HG03460 (cell line): ENCODE measurements around the gene NT5M.

Experiments used
- ATAC-seq: cut with Tn5 transposase; IDR thresholded peaks from one replicate; pipeline ENCODE4 v1.9.1; 2021; ENCODE audit not compliant: unreplicated experiment

The NT5M gene

DNA sequence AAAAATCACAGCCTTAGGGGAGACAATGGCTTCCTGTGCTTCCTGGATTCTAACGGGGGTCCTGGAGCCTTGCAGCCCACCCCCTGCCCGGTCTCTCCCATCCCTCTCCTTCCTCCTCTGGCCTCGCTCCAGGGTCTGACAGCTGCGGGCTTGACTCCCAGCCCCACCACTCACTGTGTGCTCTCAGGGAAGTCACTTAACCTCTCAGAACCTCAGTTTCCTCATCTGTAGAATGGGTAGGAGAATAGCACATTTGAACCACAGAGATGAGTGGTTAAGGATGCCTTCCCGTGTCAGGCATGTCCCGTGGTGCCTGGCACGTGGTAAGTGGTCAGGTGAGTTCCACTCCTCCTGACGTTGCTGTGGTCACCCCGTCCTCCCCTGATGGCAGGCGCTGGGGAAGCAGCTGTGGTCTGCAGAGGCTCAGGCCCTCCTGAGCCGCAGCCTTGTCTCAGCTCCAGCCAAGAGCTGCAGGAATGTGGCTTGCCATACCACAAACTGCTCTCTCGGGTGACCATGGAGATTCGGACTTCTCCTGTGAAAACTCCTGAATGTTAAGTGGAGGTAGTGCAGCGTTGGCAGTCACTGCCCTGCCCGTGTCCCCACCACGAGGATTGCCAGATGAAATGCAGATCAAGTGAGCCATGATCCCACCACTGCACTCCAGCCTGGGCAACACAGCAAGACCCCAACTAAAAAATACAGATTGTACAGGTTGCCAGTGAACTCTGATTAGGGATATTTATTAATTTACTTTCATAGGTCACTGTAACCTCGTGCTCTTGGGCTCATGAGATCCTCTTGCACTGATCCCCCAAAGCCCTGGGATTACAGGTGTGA is 85.7 kb downstream of the NT5M start:
- ATAC-seq: no peak

DNA sequence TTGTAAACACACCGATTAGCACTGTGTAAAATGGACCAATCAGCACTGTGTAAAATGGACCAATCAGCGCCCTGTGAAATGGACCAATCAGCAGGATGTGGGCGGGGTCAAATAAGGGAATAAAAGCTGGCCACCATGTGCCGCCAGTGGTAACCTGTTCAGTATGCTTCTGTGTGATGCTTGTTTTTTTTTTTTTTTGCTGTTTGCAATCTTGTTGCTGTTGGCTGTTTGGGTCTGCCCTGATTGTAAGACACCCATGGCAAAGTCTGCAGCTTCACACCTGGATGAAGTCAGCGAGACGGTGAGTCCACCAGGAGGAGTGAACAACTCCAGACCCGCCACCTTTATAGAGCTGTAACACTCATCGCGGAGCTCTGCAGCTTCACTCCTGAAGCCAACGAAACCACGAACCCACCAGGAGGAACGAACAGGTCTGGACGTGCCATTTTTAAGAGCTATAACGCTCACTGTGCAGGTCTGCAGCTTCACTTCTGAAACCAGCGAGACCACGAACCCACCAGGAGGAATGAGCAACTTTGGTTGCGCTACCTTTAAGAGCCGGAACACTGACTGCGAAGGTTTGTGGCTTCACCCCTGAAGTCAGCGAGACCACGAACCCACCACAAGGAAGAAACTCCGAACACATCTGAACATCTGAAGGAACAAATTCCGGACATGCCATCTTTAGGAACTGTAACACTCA is 88.6 kb downstream of the NT5M start:
- no peak for ATAC-seq

DNA sequence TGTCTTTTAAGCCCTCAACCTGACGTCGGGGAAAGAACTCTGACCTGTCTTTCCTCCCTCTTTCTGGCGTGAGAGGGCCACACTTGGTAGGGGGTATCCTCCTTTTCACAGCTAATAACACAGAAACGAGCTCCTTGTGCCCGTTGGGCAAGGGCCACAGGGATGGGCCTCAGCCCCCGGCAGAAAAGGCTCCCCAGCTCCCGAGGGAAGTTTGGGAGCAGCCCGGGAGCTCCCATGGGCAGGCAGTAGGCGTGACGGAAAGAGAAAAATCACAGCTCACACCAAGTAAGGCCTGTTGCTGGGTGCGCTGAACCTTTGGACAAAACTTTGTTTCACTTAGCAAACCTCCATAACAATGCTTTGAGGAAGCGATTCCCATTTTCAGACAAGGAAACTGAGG is 90.8 kb downstream of the NT5M start:
- no peak for ATAC-seq

DNA sequence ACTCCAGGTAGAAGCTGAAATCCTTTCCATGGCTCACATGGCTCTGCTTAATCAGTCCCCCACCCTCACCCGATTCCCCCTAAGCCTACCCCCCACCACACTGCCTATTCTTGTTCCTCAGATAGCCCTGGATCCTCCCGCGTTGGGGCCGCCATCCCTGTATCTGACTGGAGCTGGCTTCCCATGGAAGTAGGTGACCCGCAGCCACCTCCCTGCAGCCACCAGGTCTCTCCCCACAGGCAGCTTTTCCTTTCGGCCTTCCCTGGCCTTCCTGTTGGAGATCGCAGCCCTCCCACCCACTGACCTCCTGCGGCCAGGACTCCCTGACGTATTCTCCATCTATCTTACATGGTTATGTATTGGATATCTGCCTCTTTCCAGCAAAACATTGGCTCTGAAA is 91.3 kb downstream of the NT5M start:
- ATAC-seq: no peak

DNA sequence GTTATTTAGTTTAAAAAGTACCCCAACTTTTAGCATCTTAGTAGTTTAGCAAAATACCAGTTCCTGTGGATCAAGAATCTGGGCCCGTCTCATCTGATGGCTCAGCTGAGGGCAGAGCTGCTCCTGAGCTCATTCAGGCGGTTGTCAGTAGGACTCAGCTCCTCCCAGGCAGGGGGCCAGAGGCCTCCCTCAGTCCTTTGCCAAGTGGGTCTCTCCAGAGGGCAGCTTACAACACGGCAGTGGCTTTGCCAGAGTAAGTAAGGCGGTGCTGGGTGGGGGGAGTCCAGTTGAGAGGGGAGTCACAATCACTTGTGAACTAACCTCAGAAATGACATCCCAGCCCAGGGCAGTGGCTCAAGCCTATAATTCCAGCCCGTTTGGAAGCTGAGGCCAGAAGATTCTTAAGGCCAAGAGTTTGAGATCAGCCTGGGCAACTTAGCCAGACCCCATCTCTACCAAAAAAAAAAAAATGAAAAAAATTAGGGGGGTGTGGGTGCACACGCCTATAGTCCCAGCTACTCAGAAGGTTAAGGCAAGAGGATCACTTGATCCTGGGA is 92.2 kb downstream of the NT5M start:
- no peak for ATAC-seq

DNA sequence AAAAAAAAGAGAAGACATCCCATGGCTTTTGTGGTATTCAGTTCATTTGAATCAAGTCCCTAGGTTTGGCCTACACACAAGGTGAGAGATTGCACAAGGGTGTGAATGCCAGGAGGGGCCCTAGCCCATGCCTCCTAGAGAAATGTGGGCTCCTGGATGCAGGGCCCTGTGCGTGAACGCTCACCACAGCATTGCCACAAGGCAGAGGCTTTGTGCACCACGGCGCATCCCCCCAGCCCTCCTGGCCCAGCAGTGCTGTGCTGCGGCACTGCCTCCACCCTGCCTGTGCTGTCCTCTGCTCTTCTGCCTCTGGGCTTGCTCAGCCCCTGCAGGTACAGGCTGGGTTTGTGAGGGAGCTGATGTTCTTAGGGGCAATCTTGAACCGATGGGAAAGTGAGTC is 92.7 kb downstream of the NT5M start:
- ATAC-seq: no peak
